ENCODE data around the gene SUFU.
A peak's percentile ranks its signal among the peaks of the same experiment; 100 is the strongest.

SUFU gene

DNA sequence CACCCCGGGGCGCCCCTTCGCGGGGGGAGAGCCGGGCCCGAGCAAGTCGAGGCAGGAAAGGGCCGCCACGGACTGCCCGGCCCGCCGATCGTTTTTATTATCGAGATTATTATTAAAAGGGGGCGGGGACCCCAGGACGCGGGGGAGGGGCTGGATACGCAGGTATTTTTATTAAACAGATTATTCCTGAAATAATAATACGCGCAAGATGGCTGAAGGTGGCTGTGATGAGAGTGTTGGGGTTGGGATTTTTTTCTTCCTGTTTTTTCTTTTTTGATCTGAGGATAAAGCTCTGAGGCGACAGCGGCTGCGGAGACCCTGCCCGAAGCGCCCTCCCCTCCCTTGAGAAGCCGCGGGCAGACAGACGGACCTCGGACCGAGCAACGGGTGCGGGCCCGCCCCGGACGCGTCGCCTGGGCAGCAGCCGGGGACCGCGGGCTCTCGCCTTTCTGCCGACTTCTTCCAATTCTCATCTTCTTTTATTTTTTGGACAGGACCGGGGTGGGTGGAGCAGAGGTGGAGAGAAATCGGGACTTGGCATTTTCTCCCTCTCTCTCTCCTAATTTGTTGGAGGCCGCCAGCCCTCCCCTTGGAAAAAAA, 139.1 kb downstream of the SUFU start:
- DNase-seq = peak; percentile 61

DNA sequence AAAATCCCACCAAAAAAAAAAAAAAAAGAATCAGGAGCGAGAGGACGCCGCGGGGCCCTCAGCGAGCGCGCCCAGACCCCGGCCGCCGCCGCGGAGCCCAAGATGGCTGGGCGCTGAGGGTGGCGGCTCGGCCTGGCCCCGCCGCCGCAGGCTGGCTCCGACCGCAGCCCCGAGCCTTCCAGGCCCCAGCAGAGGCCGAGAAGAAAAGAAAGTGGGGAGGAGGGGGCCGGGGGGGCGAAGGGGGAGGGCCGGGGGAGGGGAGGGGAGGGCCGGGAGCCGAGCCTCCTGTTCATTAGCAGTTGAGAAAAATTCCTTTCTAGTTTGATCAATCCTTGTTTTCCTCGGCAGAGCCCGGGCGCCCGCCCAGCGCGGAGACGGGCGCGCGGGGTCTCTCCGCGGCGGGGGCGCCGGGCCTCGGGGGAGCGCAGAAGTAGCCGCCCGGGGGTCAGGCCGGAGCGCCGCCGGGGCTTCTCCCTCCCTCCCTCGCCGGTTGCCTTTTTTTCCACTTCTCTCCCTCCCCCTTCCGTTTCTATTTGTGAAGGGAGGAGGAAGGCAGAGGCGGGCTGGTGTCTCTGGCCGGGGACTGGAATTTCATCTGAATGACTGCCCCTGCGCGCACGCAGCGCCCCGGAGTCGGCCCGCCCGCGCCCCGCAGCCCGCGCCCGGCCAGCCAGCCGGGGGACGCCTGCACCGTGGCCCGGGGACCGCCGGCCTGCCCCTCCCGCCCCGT, 139.7 kb downstream of the SUFU start:
- peak; percentile 52 for DNase-seq

DNA sequence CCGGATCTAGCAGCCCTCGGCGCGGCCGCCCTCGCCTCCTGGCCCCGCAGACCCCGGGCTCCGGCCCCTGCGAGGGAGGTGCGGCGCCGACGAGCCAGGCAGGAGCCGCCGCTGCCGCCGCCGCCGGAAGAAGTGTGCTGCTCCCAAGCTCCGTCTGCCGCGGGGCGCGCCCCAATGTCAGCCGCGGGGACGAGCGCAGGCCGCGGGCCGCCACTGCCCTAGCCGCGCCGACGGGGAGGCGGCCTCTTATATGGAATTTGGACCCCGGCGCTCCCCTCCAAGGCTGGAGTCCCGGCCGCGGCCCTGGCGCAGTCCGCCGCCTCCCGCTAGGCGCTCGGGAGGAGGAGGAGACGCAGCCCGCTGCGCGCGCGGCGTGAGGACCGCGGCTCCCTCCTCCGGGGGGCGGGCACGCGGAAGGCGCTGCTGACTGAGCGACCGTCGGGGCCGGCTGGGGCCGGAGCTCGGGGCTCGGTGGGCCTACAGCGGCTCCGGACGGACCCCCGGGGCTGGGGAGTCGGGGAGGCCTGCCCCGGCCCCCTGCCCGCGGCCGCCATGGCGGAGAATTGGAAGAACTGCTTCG, 140.4 kb downstream of the SUFU start, which contains the start of gene TRIM8:
Gene TRIM8, plus strand, starts transcription at position 414 of the 580 bp plus-strand sequence. Its CDS starts 139 bp downstream, at position 553.
- peak; percentile 54 for DNase-seq

DNA sequence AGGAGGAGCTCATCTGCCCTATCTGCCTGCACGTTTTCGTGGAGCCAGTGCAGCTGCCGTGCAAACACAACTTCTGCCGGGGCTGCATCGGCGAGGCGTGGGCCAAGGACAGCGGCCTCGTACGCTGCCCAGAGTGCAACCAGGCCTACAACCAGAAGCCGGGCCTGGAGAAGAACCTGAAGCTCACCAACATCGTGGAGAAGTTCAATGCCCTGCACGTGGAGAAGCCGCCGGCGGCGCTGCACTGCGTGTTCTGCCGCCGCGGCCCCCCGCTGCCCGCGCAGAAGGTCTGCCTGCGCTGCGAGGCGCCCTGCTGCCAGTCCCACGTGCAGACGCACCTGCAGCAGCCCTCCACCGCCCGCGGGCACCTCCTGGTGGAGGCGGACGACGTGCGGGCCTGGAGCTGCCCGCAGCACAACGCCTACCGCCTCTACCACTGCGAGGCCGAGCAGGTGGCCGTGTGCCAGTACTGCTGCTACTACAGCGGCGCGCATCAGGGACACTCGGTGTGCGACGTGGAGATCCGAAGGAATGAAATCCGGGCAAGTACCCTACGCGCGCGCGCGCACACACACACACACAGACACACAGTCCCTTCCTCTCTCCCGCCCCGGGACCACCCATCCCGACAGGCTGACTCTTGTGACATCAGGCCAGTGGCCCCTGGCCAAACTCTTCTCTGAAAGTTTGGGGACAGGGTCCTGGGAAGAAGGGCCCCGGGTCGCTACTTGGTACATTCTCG, 141.0 kb downstream of the SUFU start:
- peak; percentile 85 for DNase-seq

DNA sequence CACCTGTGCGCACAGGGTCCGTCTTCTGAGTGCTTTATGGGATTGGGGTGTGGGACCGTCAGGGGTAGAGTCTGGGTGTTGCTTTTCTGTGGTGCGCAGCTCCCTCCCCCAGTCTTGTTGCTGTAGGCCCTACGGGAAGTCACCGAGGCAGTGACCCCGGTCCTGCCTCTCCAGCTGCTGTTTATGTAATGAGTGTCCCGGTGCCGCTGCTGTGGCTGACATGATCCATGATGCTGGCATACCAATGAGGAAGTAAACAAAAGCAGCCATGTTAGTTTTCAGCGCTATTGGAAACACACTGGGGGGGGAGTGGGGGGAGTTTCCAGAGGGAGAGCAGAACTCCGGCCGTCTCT, 141.6 kb downstream of the SUFU start:
- peak; percentile 65 for DNase-seq

DNA sequence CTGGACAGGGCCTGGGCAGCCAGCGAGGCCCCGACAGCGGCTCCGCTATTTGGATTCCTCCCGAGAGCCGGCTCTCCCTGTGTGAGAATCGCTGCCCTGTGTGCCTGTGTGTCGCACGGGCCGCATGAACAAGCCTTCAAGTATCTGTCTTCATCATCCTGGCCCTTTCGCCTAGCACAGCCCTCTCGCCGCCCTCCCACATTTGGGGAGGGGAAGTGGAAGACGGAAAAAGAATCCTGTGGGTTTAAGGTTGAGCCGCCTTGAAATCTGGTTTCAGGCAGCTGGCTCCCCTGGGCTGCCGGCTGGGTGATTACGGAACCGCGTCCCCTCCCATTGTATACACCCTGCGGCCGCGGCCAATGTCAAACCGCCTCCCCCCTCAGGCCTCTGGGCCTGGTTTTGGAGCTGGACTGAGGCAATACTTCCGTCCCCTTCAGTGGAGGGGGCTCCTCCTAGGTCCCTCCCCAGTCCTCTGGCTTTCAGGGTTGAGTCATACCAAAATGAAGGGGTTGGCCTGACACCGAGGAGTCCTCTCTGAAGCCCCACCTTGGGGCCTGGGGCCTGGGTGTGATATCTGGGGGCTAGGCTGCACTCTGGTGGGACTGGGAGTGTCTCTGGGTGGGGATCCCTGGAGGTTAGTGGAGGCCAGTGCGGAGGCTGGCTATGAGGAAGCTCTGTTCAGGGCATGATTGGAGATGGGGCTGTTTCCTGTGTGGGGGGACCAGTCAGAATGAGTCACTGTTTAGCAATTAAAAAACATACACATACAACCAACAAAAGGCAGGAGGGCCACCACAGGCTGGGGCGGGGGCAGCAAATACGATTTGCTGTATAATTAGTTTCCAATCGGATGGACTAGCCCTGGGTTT, 142.2 kb downstream of the SUFU start:
- DNase-seq = peak; percentile 80

DNA sequence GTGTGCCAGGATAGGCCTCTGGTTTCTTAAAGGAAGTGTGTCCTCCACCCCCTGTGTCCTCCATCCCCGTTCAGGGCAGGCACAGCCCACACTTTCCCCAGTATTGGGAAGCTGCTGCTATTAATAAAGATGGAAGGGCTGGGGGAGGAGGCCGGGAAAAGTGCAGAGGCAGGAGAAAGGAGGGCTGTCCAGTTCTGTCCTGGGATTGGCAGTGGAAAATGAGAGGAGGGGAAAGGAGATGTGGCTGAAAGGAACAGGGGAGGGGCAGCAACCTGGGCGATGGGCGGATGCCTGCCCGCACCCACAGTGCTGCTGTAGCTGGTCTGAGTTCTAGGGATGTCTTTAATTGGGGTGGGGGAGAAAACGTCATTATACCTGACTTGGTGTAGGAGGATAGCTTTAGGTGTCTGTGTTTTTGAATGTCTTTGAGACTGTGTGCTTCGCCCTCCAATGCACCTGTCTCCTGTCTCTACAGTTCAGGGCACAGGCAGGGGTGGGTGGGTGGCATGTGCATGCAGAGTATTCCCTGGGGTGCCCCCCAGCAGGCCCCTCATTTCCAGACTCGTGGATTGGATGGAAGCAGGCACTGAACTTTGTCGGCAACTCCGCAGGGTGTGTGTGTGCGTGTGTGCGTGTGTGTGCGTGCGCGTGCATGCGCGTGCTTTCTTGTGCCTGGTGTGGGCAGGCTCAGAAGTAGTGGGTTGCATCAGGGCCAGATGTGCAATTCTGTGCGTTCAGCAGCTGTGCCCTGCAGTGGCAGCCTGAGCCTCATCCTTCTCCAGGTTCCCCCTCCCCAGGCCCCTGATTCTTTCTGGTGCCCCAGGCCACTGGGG, 143.1 kb downstream of the SUFU start:
- peak; percentile 51 for DNase-seq

DNA sequence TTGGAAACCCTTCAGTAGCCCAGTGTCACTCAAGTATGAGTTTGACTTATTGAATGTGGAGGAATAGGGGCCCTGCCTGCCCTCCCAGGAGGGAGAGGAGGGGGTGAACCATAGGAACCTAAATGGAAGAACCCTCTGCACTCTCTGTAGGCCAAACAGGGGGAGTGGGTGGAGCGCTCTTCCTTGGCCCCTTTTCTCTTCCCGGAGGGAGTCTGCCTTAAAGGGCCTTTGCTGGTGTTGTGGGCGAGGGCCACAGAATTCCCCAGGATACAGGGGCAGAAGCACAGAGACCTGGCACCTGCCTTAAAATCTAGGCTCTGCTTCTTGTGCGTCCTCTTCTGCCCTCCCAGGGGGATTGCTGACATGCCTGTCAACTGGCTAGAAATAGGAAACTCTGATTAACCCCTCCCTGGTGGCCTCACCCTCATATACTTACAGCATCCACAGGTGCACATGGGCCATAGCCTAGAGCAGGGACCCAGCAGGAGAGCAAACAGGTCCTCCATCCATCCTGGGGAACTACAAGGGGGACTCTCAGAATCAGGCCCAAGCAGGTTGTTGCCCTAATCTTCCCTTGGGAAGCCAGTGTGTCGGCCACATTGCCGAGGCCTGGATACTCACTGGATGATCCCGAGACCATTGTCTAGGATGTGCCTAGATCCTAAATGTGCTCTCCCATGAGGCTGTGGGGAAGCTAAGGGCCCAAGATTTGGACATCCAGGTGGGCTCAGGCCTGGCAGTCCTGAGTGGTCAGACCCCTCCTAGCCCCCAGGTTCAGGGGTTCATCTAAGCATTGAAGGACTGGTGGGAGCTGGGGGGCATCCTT, 143.9 kb downstream of the SUFU start:
- DNase-seq = no peak

DNA sequence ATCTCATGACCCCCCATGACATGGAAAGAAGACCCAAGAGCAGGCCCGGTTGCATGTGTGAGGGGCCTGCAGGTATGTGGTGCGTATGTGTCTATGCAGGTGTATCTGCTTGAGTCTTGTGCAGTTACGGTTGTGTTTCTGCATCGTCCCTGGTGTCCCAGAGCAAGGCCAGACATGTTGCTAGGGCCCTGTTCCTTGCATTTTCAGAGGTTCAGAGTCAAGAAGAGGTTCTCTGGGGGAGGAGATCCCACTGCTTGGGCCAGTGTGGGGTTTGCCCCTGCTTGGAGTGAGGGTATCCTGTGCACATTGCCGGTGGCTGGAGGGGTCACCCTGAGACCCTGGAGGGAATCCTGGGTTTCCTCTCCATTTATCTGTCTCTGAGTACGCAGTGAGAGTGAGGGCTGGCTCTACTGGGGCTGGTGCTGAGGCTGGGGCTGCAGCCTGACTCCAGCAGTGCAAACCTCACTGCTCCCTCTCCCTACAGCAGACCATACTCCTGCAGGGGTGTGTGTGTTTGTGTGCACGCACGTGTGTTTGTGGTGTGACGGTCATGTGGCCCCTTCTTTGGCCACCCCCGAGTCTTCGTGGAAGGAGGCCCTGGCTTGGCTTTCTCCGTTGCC, 144.6 kb downstream of the SUFU start:
- no peak for DNase-seq

DNA sequence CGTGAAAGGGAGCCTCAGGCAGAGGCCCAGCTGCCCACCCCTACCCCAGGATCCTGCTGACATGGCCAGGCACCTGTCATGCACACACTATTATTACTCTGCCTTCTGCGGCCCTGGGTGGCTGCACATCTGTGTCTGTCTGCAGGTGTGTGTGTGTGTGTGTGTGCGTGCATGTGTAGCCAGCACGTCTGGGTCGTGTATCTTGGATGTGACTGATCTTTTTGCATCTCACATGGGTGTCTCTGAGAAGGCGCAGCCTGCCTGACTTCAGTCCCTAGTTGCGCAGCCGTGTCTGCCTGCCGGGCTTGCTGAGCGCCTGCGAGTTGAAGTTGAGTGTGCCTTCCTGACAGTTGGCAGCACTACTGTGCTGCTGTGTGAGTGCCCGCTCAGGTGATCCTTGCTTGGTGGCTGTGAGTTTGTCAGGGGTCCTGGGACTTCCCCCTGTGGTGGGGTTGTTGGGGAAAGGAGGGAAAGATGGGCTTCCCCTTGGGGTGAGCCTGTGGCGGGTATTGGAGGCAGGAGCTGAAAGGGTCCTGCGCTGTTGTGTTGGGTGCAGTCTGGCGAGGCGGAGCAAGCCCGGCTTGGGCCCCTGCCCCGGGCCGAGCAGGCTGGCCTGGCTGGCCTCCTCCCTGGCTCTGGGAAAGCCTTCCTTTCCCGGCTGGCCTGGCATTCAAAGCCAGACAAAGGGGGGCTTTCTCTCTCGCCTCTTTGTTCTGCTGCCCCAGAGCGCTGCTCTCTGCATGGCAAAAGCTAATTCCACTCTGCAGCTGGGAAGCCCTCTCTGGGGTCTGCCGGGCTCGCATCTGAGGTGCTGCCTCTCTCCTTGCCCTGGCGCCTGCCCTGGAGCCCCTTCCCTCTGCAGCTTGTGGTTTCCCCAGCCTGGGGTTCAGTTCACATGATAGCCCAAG, 145.4 kb downstream of the SUFU start:
- peak; percentile 35 for DNase-seq

DNA sequence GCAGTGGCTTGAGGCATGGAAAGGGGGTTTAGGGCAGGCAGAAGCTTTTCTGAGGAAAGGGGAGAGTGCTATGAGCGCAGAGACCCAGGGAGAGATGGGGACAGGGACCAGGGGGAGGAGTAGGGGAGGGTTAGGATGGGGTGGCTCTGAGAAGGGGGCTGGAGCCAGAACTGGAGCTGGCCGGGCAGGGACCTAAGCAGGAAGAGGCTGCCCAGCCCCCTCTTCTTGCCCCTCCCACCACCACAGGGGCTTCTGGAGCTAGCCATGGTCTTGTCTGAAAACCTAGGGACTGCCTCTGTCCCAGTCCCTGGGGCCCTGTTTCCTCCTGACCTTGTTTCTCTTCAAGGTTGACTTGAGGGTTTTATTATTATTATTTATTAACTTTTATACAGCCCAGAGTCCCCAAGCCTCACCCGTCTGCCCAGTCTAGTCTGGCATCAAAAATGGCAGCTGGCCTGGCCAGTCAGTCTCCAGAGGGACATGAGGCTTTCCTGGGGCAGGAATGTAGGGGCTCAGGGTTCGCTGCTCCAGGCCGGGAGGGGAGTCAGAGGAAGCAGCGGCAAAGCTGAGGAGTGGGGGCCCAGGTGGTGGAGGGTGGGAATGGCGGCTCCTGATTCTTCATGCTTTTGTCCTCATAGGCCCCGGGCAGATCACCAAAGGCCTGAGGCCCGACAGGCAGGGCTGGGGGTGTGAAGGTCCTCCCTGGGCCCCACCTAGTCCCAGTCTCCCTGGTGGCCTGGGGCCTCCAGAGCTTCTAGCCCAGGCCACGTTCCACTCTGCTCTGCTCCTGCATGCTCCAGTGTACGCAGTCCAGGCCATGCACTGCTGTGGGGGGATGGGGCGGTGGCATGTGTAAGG, 146.3 kb downstream of the SUFU start:
- DNase-seq = no peak

DNA sequence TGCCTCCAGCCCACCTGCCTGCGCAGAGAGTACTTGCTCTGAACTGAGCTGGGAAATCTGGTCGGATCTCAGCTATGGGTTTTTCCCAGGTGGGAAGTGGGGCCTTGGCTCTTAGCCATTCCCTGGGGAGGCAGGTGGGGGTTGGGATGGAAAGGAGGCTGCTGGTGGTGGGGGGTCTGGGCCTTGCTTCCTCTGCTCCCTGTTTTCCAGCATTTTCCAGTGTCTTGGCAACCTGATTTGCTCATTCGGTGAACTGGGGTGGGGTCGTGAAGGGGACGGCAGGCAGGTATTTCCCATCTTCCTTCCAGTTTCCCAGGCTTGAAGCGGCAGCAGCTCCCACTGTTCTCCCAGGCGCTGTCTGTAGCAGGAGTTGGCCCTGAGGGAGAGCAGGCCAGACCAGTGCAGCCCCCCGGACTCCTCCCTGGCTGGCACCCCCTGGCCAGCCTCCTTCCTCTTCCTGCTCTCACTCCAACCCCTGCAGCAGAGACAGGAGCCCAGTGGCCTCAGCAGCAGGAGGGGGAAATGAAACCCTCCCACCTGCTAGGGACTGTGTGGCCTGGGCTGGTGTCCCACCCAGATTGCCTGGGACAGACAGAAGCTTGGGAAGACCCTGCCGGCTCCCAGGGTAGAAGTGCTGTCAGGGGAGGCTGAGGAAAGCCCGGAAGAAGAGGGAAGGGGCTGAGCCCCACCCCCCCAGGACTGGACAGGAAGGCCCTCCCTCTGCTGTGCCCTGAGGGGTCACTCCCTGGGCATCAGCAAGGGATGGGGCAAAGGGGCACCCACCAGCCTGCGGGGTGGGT, 147.1 kb downstream of the SUFU start:
- DNase-seq = no peak

DNA sequence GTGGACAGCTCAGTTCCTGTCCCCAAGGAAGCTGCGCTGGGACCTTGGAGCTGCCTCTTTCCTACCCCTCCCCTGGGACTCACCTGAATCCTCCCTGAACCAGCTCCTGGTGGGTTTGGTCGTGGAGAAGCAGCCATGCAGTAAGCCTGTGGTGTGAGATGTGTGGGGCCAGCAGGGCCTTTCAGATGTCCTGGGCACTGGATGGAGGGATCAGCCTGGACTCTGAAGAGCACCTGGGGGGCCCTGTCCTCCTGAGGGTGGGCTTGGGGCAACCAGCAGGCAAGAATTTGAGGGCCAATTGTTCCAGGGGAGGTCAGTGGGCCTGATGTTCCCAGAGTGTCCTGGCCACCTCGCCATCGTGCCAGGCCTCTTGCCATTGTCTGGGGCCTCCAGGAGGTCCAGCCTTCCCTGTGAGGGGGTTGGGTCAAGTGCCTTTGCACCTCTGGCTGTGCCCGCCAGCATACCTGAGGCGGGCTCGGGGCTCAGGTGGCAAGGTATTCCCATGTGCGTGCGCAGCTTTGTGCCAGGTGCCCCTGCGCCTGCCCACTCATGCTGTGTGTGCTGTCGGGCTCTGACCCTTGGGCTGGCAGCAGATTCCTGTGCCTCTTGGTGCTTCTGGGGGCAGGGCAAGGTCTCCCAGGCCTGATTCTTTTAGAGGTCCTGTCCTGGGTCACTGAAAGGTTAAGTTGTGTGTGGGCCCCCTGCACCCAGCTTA, 147.8 kb downstream of the SUFU start:
- no peak for DNase-seq

DNA sequence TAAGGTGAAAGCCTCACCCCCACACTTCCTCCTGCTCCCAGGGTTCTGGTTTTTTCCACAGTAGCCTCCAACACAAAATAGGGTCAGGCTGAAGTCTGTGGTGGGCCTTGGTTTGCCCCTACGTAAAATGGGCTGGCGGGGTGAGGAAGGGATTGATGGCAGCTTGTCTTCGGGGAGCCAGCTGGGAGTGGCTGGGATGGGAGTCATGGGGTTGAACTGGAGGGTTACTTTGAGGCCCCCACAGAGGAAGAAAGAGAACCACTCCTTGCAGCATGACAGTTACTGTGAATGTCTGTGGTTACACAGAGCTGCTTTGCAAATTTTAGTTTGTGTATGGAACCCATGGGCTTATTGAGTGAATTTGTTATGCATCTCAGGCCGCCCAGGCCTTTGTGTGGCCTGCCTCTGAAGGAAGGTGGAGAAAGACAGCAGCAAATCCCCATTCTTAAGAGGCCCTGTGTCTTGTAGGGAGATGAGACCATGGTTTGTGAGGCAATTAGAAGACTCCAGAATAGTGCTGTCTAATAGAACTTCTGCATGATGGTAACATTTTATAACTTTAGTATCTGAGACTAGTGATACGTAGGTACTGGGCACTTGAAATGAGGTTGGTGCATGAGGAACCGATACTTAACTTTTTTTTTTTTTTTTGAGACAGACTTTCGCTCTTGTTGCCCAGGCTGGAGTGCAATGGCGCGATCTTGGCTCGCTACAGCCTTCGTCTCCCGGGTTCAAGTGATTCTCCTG, 148.6 kb downstream of the SUFU start:
- DNase-seq = no peak

DNA sequence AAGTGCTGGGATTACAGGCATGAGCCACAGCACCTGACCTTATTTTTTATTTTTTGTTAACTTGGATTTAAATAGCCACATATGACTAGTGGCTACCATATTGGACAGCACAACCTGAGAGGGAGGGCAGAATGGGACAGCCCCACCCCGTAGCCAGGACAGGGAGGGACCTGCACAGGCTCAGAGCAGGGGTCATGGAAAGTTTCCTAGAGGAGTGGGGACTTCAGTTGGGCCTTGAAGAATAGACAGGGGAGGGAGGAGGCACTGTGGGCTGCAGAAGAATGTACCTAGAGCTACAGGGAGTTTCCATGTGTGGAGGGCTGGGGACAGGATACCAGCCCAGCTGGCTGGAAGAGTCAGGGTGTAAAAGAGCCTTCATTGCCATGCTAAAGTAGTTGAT, 149.3 kb downstream of the SUFU start:
- DNase-seq = no peak

DNA sequence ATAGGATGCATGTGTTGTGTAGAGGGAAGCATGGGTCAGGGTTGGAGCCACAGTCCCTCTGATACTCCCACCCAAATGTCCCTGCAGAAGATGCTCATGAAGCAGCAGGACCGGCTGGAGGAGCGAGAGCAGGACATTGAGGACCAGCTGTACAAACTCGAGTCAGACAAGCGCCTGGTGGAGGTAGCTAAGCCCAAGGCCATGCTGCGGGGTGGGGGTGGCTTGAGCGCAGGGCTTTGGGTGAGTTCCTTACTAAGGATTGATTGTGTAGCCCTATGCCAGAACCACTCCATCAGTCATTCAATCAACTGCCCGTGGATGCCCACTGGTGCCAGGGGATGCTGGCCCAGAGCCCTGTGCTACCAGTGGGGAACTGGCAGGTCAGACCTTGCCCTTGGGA, 150.8 kb downstream of the SUFU start:
- no peak for DNase-seq
